ENCODE results near the gene LIFR. TPM values are rescaled to one million over a fixed set of nuclear protein-coding genes. Genes with fewer than 3 reads are reported as not detected.

LIFR gene
- polyA plus RNA-seq, 1 experiment, result 2.7 TPM

DNA sequence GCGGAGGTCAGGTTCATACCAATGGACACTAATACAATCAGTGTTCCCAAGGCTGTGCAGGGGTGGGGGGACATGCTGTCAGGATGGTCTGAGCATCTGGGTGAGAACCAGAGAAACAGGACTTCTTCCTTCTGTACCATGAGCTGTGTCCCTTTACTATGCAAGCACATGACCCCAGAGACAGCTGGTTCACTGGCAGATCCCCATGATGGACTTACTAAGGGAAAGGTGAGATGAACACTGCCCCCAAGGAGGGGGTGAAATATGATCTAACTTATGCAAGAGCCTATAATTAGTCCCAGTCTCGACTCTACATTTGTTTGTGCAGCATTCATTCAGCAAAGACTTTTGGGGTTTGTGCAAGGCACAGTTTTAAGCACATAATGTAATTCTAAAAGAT, 91.4 kb downstream of the LIFR start:
- TF ChIP-seq CTCF (IDR thresholded peaks at IDR 0.05; ENCODE audit: insufficient read depth, low read depth, low read length), result no peak
- DNase-seq (ENCODE audit: low read depth), result no peak
- POLR2A ChIA-PET, result no interaction called here

DNA sequence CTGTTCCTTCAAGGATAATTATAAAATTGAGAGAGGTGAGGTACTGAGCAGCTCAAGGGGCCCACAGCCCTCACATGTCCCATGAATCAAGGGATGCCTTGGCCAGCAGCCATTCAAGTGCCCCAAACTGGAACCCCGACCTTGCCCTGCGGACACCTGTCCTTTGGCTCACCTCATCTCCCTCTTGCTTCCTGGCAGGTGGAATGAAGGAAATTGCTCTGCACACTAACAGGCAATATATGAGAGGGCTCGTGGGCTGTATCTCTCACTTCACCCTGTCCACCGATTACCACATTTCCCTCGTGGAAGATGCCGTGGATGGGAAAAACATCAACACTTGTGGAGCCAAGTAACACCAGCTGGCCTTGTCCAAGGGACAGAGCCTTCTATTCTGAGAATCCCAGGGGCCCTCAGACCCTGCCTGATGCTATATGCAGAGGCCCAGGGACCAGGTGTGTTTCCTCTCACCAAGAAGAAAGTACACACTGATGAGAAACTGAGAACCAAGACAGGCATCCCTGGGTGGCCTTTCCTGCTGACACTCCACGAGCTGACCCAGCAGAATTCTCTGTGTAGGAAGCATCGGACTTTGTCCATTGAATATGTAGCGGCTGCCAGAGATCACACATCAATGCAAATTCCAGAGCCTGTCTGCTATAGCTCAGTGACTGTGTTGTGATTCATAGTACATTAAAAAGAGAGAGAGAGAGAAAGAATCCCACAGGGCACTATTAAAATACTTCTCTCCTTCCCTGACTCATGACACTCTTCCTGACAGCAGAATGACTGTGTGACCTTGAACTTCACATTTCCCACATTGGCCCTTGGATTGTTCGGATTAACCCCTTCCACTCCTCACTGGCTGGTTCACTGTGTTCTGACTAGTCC, 92.6 kb downstream of the LIFR start:
- no peaks in the 10 kb centered on the region for H3K27me3 ChIP-seq (ENCODE audit: control insufficient read depth, insufficient read depth, low read length)
- H3K4me3 ChIP-seq (ENCODE audit: low read depth, low read length), result no peak overlapping the region
- ChIA-PET POLR2A (interaction anchor here (0.5 to 0.6 kb wide), 2 partner anchors 86 to 362 kb away, joined by 3 read pairs; no protein-coding TSS in a partner anchor), CTCF (interaction anchor here (0.5 to 2.9 kb wide), 11 partner anchors 10 to 758 kb away, joined by 3 to 12 read pairs (median 3); no protein-coding TSS in a partner anchor)
- no peaks in the 10 kb centered on the region for H3K36me3 ChIP-seq (ENCODE audit: control insufficient read depth, insufficient read depth, low read length)
- peak; percentile 67 for DNase-seq (ENCODE audit: low read depth)
- no peak for TF ChIP-seq CTCF (IDR thresholded peaks at IDR 0.05; ENCODE audit: insufficient read depth, low read depth, low read length)

More for the DNA sequence above, 91.4 kb downstream of the LIFR start:
- CTCF ChIA-PET, result interaction anchor here (0.6 to 2.9 kb wide), 9 partner anchors 17 to 346 kb away, joined by 3 to 12 read pairs (median 3); no protein-coding TSS in a partner anchor
- Histone ChIP-seq H3K4me3 (ENCODE audit: low read depth, low read length) (no peak overlapping the region), H3K27me3 (ENCODE audit: control insufficient read depth, insufficient read depth, low read length) (no peaks in the 10 kb centered on the region), H3K36me3 (ENCODE audit: control insufficient read depth, insufficient read depth, low read length) (no peaks in the 10 kb centered on the region)

- POLR2A ChIA-PET, result interaction anchor here (0.6 kb wide), 1 partner anchor 362 kb away, joined by 3 read pairs; no protein-coding TSS in a partner anchor
- no peak for DNase-seq (ENCODE audit: low read depth)
- CTCF ChIA-PET, result interaction anchor here (0.9 to 2.9 kb wide), 5 partner anchors 9 to 346 kb away, joined by 3 to 12 read pairs (median 4); no protein-coding TSS in a partner anchor
- no peak for TF ChIP-seq CTCF (IDR thresholded peaks at IDR 0.05; ENCODE audit: insufficient read depth, low read depth, low read length)
- no peaks in the 10 kb centered on the region for H3K36me3 ChIP-seq (ENCODE audit: control insufficient read depth, insufficient read depth, low read length)
- no peaks in the 10 kb centered on the region for H3K27me3 ChIP-seq (ENCODE audit: control insufficient read depth, insufficient read depth, low read length)
- no peak overlapping the region for H3K4me3 ChIP-seq (ENCODE audit: low read depth, low read length)
These were observed 93.3 kb downstream of the LIFR start for GRCh38 chr5:38462976-38463633.

DNA sequence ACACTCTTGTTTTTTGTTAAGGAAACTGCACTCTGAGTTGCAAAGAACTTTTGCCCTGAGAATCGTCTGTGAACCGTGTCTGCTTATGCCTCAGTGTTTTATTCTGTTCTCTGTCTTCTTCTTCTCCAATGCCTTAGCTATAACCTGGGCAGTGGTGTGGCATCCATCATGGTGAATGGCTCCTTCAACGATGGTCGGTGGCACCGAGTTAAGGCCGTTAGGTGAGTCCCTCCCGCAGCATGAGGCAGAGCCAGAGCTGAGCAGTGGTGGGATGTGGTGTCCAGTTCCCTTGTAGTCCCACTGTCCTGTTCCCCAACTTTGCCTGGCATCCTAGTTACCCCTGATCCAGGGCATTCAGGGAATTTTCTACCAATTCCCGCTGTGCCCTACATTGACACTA, 98.3 kb downstream of the LIFR start:
- CTCF ChIA-PET, result no interaction called here
- no peaks in the 10 kb centered on the region; the same call in 1 of the 2 replicates for H3K27me3 ChIP-seq (ENCODE audit: control insufficient read depth, insufficient read depth, low read length)
- TF ChIP-seq CTCF (IDR thresholded peaks at IDR 0.05; ENCODE audit: insufficient read depth, low read depth, low read length), result no peak
- H3K36me3 ChIP-seq (ENCODE audit: control insufficient read depth, insufficient read depth, low read length), result no peaks in the 10 kb centered on the region
- no peak overlapping the region for H3K4me3 ChIP-seq (ENCODE audit: low read depth, low read length)
- DNase-seq (ENCODE audit: low read depth), result no peak
- POLR2A ChIA-PET, result no interaction called here
